NCI-H146 treated with DMSO at 0.1 percent for 48 hours (cell line): ENCODE measurements around the gene LYRM2.

Experiments used
- DNase-seq: peaks from one replicate; lab custom pipeline; 2025; ENCODE audit not compliant: unreplicated experiment; lab: John Stamatoyannopoulos, UW

LYRM2 gene

DNA sequence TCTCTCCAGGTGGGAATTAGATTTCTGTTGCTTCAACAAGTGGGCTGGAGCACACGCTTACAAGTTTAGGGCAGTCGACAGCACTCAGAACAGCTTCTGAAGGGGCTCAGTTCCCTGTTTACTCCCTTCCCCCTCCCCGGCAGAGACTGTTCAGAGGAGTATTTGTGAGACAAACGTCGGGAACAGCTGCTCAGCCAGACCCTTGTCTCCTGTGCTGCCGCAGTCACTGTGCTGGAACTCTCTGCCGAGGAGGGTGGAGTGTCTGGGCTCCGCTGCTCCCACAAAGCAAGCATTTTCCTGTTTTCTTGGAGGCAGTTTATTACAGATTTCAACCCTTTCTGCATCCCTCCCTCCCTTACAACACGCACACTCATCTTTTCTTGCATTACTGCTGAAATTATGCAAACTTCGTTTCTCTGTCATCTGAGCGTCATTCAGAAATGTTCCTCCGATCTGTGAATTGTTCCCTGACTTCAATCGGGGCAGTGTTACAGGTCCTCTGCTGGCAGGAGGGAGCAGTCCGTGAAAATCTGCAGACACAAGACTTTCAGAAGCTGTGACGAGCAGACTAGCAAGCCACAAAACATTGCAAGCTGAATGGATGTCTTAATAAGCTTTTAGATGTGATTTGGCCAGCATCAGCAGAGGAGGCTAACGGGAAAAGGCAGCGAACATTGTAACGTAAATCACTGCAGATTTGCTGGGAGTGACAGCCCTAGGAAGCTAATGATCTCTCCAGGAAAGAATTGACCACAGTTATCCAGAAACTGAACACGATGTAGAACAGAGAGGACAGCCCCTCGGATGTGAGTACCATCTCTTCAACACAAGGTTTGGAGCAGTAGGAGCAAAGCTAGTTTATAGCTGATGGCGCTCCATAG lies 76.2 kb downstream of the LYRM2 start:
- no peak for DNase-seq

DNA sequence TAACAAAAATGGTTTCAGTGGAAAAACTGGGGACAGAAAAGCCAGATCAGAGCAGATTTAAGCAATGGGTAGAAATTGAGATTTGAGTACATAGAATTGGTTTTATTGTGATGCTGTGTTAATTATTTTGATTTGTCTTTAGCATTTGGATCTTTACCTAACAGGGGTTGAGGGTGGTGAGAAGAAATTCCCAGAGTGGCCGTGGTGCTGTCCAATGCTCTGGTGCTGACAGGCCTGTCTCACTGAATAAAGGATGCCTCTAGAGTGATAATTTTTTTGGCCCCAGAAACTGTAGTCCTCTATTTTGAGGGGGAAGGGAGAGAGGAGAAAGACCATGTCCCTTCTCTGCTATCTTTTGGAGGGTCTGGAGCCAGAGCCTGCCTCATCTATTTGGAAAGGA lies 79.1 kb downstream of the LYRM2 start:
- no peak for DNase-seq

DNA sequence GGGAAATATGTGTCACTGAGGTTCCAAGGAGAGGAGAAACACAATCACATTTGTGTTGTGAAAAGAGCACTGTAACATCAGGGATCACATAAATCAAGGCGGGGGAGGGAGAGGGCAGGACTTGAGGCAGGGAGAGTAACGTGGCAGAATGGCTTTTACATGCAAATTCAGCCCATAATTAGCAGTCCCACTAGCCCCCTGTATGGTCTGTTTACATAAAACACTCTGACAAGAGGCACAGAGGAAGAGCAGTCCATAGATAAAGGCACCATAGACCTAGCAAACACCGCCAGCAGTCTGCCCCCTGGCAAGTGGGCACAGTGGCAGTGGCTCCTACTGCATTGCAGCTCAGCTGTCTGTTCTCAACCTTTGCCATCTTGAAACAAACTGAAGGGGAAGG lies 82.7 kb downstream of the LYRM2 start:
- peak; percentile 46 for DNase-seq

DNA sequence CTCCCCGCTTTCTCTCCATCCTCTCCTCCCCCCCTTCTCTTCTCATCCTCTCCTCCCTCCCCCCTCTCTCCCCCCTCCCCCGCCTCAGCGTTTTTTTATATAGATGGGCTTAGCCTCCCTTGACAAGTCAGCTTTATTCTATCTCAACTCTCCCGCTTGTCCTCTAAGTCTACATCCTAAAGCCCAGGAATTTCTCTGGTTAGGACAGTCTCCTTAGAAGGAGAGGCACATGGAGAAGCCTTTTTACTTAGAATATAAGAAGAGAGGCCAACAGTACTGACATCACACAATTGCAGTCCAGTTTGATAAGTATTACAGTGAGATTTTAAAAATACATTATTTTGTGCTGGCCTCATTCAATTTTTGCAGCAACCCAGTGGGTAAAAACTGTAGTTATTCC lies 83.5 kb downstream of the LYRM2 start:
- DNase-seq = no peak

DNA sequence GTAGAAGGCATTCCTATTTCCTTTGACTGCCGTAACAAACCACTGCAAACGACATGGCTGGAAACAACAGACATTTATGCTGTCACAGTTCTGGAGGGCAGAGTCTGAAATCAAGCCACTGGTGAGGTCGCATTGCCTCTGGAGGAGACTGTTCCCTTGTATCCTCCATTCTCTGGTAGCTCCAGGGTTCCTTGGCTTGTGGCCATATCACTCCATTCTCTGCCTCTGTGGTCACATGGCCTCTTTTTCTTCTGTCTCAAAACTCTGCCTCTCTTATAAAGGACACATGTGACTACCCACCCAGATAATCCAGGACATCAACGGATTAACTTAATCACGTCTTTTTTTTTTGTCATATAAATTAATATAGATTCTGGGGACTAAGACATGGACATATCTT lies 84.4 kb downstream of the LYRM2 start:
- DNase-seq = no peak

DNA sequence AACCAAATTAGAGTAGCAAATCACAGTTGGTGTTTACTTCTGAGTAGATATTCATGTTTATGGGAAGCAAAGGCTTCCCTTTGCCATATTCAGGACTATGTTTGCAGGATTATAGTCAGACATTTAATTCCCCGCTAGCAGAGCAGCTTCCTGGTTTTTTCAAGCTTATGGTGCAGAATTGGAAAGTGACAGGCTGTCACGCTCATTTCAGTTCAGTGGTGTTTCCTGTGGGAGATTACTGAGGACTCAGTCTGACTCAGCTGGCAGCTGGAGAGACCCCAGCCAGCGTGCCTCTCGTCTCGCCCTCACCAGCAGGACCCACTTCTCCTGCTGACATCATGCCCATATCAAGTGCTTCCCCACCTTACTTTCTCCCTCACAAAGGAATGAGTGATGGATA lies 85.1 kb downstream of the LYRM2 start:
- DNase-seq = no peak

DNA sequence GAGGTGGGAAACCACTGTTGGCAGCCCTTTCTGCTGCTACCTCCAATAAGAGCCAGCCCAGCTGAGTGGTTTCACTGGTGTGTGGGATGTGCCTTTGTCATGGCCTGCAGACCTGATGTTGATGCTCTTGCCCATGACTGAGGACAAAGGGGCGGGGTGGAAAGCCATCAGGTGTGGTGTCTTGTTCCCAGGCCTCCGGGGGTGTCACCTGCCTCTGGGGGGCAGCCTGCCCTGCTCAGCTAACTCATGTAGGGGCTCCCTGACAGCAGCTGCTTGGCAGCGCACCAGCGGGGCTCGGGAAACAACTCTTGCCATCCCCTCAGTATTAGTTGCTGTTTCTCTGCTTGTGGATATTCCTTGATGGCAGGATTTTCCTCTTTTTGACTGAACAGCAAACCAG lies 91.3 kb downstream of the LYRM2 start:
- no peak for DNase-seq

DNA sequence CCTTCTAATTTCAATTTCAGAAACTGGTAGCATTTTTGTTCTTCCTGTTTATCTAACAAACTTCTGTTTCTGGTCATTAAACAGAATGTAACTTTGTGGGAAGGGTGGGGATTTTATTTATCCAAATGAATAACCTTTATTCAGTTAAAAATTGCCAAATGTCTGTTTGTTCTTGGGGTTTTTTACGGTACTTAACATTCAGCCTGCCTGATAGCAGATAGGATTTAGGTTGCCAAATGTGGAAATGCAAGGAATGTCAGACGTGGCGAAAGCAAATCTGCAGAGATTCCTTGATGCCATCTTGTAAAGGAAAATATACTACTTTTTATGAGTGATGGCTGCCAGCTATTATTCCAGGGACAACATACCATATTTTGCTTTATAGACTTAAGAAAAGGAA lies 95.7 kb downstream of the LYRM2 start:
- no peak for DNase-seq

DNA sequence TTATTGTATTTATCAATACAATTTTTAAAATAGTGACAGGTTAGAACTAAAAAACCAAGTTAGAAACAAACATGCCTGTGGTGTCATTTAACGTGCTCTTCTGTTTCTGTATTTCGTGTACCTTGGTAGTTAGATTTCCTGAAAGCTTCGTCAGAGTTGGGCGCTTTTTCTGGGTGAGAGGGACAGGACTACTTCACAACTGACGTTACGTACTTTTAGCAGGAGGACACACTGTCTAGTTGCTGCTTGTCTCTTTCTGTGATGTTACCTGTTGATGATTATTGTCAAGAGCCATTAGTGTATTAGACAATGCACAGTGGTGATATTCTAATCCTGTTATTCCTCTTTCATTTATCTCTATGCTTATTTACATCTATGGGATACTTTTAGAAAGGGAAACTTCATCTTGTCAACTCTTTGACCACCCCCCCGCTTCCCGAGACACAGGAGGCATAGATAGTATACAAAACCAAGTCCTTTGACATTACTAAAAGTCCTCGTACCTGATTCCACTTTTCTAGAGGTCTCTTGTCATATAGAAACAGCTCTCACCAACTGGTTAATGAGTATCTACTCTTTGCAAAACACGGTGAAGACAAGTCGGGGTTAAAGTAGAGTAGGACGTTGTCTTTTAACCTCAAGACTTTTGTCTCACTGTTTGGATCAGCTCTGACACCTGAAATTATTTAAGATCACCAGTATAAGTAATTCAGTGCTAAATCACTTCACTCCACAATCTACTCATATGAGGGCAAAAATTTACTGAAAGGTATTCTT lies 96.3 kb downstream of the LYRM2 start:
- no peak for DNase-seq

DNA sequence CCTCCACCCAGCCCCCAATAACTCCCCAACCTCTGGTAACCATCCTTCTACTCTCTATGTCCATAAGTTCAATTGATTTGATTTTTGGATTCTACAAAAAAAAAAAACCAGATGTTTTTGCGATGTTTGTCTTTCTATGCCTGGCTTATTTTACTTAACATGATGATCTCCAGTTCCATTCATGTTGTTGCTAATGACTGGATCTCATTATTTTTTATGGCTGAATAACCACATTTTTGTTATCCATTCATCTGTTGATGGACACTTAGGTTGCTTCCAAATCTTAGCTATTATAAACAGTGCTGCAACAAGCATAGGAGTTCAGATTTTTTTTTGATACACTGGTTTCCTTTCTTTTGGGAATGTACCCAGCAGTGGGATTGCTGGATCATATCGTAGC lies 98.8 kb downstream of the LYRM2 start:
- DNase-seq = no peak

DNA sequence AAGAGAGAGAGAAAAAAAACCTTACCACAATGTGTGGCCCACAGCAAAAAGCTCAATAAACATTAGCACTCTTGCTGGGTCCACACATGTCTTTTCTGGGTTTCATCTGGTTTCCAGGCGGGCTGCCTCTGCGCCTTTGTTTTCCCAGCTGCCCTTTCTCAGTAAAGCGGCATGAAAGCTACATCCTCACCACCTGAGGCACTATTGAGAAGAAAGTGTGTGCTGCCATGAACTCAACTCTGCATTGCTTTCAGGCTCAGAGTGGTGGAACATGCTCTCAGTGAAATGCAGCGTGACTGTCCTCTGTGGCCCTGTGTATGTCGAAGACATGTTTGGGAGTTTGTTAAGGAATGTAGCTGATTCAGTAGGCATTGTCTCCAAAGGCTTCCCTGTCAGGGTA lies 102.3 kb downstream of the LYRM2 start:
- peak; percentile 64 for DNase-seq

DNA sequence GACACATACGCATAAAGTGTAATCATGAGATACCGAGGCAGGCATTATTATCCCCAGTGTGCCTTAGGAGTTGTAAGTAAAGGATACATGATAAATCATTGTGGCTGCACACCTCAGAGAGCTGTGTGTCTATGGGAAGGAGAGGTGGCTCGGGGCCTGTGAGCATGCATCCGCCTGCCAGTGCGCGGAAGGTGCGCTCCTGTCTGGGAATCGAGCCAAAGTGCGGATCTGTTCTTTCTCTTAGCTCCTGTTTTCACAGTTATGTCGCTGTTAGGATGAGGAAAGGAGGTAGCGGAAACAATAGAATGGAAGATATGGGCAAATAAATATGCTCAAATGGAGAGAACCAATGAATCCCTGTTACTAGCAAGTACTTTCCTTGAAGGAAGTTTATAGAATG lies 107.6 kb downstream of the LYRM2 start:
- no peak for DNase-seq

DNA sequence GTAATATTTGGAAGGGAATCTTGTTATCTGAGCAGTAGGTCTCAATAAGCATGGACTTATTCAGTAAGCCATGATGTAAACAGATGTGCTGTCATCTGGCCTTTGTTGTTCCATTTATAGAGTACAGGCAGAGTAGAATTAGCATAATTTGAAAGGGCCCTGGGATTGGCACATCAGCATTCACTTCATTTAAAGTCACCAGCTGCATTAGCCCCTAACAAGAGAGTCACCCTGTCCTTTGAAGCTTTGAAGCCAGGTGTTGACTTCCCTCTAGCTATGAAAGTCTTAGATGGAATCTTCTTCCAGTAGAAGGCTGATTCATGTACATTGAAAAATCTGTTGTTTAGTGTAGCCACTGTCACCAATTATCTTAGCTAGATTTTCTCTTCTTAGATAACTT lies 109.7 kb downstream of the LYRM2 start:
- no peak for DNase-seq

DNA sequence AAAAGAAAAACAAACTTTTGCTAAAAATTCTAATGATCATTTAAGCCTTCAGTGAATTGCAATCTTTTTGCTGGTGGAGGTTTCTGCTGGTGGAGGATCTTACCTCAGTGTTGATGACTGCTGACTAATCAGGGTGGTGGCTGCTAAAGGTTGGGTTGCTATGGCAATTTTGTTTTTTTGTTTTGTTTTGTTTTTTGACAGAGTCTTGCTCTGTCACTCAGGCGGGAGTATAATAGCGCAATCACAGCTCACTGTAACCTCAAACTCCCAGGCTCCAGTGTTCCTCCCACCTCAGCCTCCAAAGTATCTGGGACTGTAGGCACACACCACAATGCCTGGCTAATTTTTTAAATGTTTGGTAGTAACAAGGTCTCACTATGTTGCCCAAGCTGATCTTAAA lies 110.9 kb downstream of the LYRM2 start:
- DNase-seq = no peak

DNA sequence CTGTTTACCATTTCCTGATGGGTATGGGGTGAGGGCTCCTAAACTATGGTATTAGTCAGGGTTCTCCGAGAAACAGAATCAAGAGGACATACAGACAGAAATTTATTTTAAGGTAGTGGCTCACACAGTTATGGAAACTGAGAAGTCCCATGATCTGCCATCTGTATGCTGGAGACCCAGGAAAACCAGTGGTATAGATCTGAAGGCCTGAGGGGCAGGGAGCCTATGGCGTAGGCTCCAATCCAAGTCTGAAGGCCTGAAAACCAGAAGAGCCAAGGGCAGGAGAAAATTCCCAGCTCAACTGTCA lies 112.0 kb downstream of the LYRM2 start:
- DNase-seq = no peak

DNA sequence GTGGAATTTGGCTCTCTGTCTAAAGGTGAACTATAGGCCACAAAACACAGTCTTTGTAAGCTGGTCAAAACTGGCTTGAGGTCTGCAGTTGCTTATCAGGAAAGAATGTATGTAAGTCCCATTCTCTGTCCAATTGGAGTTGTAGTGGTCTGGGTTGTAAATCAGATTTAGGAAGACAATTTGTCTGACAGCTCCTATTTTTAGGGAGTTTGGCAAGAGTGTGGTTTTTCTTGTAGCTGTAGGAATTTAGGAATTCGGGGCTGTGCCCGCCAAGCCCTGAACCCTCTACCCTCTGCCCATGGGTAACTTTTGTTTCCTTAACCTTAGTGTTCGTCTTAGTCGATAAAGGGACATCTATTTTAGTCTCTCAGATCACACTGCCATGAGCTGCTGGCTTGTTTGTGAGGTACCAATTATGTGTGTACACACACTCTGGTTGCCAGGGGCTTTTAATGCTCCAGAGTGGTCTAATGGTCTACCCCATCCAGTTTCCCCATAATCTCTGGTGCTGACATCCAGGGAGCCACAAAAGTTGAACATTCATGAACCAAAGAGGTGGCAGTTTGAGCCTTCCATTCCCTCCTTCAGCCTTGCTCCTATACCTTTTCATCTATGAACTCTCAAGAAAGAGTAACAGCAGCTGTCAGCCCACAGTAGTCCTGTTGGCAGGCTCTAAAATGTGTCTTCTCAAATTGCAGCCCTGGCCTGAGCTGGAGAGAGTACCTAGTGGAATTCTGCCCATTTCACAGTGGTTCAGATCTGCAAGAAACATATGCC lies 112.6 kb downstream of the LYRM2 start:
- no peak for DNase-seq

DNA sequence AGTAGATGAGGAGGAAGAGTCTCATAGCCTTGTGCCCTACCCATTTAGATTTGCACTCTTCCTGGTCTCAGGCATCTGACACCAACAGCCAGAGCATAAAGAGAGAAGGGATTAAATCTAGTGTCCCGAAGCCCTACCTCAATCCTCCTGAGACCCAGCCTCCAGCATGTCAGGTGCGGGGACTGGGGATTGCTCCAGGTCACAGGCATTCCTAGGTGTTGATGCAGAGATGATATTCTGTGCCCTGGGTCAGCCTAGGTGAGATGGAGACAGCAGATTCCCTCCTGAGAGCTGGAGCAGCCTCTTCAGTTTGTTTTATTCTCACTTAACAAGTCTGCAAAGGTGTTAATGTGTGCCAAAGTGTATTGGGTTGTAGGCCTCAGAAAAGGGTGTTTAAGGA lies 115.8 kb downstream of the LYRM2 start:
- no peak for DNase-seq

DNA sequence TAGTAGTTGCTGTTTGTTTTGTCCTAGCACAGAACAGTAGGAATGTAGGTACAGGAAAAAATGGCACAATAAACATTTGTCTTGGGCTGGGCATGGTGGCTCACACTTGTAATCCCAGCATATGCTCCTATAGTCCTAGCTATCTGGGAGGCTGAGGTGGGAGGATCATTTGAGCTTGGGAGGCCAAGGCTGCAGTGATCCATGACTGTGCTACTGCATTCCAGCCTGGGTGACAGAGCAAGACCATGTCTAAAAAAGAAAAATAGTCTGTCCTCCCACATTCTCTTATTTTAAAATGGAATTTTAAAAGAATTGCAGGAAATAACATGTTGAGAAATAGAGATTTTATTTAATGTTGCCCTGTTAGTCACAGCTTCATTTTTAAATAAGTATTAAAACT lies 117.8 kb downstream of the LYRM2 start:
- no peak for DNase-seq

DNA sequence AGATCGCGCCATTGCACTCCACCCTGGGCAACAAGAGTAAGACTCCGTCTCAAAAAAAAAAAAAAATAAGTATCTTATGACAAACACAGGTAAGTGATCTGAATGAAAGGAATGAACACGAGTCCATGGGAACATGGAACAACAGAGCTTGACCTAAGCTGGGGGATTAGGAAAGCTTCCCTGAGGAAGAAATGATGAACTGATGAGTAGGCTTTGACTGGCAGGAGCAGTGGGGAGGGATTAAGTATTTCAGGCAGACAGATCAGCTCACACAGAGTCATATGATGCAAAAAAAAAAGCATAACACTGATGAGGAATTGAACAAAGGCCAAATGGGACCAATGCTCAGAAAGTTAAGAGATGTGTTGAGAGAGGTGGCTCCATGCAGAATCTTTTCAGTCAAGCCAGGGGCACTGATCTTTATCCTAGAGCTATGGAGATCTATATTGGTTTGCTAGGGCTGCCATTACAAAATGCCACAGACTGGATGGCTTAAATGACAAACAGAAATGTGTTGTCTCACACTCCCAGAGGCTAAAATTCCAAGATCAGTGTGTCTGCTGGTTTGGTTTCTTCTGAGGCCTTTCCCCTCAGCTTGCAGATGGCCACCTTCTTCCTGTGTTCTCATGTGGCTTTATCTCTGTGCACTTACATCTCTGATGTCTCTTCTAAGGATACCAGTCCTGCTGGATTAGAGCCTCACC lies 120.0 kb downstream of the LYRM2 start:
- no peak for DNase-seq
